ENCODE data around the gene CFAP300.

CFAP300 gene

DNA sequence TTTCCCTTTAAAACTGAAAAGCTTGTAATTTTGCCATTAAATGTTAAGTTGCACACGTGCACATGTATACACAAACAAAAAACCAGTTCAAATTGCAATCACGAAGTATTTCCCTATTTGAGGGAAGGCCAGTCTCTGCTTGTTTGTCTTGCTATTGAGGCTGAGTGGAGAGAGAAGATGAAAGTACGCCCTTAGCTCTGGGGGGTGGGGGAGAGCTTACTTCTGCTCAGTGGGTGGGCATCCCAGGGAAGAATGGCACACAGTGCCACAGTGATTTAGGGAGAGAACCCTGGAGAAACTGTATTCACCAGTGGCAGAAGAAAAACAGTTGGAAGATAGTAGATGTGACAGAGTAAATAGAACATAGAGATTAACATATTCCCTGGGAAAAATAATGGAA is 71.7 kb downstream of the CFAP300 start:
- no peaks in the 10 kb centered on the region for H3K4me1 ChIP-seq (ENCODE audit: low read length)

DNA sequence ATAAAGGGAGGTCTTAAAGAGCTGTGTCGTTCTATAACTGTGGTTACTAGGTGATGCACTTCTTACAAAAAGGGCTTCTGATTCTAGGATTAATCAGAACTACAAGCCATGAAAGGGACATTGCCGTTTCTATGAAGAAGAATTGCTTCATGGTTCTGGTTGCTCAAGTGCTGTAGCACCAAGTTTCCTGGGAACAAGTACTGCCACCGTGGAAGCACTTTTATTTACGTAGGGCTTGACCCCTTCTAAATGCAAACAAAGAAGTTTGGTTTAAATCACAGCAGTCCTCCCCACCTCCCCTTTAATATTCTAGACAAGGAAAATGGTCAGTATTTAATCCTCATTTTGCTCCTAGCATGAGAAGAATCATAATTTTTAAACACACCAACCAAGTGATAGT is 72.8 kb downstream of the CFAP300 start:
- H2AFZ ChIP-seq (ENCODE audit: low read depth, low read length): no peak overlapping the region
- no peaks in the 10 kb centered on the region for H3K36me3 ChIP-seq (replicated peaks; ENCODE audit: low read depth, low read length)
- TF ChIP-seq EZH2phosphoT487 (IDR thresholded peaks at IDR 0.05; ENCODE audit: low read depth): no peak
- TF ChIP-seq, protein P1, sequence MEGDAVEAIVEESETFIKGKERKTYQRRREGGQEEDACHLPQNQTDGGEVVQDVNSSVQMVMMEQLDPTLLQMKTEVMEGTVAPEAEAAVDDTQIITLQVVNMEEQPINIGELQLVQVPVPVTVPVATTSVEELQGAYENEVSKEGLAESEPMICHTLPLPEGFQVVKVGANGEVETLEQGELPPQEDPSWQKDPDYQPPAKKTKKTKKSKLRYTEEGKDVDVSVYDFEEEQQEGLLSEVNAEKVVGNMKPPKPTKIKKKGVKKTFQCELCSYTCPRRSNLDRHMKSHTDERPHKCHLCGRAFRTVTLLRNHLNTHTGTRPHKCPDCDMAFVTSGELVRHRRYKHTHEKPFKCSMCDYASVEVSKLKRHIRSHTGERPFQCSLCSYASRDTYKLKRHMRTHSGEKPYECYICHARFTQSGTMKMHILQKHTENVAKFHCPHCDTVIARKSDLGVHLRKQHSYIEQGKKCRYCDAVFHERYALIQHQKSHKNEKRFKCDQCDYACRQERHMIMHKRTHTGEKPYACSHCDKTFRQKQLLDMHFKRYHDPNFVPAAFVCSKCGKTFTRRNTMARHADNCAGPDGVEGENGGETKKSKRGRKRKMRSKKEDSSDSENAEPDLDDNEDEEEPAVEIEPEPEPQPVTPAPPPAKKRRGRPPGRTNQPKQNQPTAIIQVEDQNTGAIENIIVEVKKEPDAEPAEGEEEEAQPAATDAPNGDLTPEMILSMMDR (IDR thresholded peaks at IDR 0.05; ENCODE audit: low read depth, low read length): no peak
- no peak overlapping the region for H3K4me3 ChIP-seq (ENCODE audit: low read length)
- H3K9ac ChIP-seq (ENCODE audit: low read length): no peak overlapping the region
- H3K4me1 ChIP-seq (ENCODE audit: low read length): no peaks in the 10 kb centered on the region
- H4K20me1 ChIP-seq (ENCODE audit: insufficient read depth, low read length): no peaks in the 10 kb centered on the region
- H3K9me3 ChIP-seq (ENCODE audit: insufficient read depth, low read length): no peaks in the 10 kb centered on the region
- H3K79me2 ChIP-seq (ENCODE audit: low read length): no peaks in the 10 kb centered on the region
- no peaks in the 10 kb centered on the region for H3K27me3 ChIP-seq (ENCODE audit: low read depth, low read length)
- H3K27ac ChIP-seq (ENCODE audit: low read length): no peak overlapping the region
- H3K4me2 ChIP-seq (ENCODE audit: low read length): no peak overlapping the region

More for the DNA sequence above, 71.7 kb downstream of the CFAP300 start:
- H3K9me3 ChIP-seq (ENCODE audit: insufficient read depth, low read length): no peaks in the 10 kb centered on the region
- no peaks in the 10 kb centered on the region for H3K36me3 ChIP-seq (replicated peaks; ENCODE audit: low read depth, low read length)
- no peaks in the 10 kb centered on the region for H3K27me3 ChIP-seq (ENCODE audit: low read depth, low read length)
- H3K27ac ChIP-seq (ENCODE audit: low read length): no peak overlapping the region
- TF ChIP-seq EZH2phosphoT487 (IDR thresholded peaks at IDR 0.05; ENCODE audit: low read depth): no peak
- TF ChIP-seq, protein P1 (IDR thresholded peaks at IDR 0.05; ENCODE audit: low read depth, low read length): no peak
- H3K9ac ChIP-seq (ENCODE audit: low read length): no peak overlapping the region
- H3K79me2 ChIP-seq (ENCODE audit: low read length): no peaks in the 10 kb centered on the region
- H4K20me1 ChIP-seq (ENCODE audit: insufficient read depth, low read length): no peaks in the 10 kb centered on the region
- no peak overlapping the region for H3K4me2 ChIP-seq (ENCODE audit: low read length)
- no peak overlapping the region for H2AFZ ChIP-seq (ENCODE audit: low read depth, low read length)
- H3K4me3 ChIP-seq (ENCODE audit: low read length): no peak overlapping the region

DNA sequence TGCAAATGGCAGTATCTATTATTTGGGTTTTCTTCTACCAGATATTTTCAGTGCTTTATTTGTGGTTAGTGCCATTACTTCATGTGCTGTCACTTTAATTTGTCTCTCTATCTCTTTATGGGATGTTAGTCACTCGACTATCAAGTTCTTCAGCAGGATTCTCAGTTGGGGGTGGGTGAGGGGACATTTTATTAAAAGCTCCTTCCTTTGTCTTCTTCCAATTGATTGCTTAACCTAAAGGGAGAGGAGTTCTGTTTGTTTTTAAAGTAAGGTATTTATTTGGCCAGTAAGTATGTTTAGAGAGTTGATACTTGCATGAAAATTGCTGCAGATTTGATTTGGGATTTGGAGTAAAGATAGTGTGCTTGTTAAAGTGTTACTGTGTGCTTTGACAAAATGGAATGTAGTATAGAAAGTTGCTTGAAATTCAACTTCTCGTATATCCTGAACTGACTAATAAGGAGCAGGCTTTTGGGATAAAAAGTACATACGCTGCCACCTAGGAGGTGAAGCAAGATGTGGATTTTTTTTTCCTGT is 73.3 kb downstream of the CFAP300 start:
- Histone ChIP-seq H3K4me2 (ENCODE audit: low read length) (no peak overlapping the region), H3K27me3 (ENCODE audit: low read depth, low read length) (no peaks in the 10 kb centered on the region), H3K9me3 (ENCODE audit: insufficient read depth, low read length) (no peaks in the 10 kb centered on the region), H2AFZ (ENCODE audit: low read depth, low read length) (no peak overlapping the region), H3K9ac (ENCODE audit: low read length) (no peak overlapping the region), H3K4me3 (ENCODE audit: low read length) (no peak overlapping the region), H3K4me1 (ENCODE audit: low read length) (no peaks in the 10 kb centered on the region), H3K36me3 (replicated peaks; ENCODE audit: low read depth, low read length) (no peaks in the 10 kb centered on the region), H4K20me1 (ENCODE audit: insufficient read depth, low read length) (no peaks in the 10 kb centered on the region), H3K79me2 (ENCODE audit: low read length) (no peaks in the 10 kb centered on the region), H3K27ac (ENCODE audit: low read length) (no peak overlapping the region)
- TF ChIP-seq, protein P1 (IDR thresholded peaks at IDR 0.05; ENCODE audit: low read depth, low read length): no peak
- no peak for TF ChIP-seq EZH2phosphoT487 (IDR thresholded peaks at IDR 0.05; ENCODE audit: low read depth)

DNA sequence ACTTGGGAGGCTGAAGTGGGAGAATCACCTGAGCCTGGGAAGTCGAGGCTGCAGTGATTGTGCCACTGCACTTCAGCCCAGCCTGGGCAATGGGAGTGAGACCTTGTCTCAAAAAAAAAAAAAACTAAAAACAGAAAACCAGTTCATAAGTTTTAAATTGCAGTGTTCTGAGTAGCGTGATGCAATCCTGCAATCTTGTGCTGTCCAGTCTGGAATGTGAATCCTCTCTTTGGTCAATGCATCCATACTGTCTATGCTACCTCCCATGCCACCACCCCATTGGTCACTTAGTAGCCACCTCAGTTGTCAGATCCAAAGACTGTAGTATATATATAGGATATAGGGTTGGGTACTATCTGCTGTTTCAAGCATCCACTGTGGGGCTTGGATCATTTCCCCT is 74.1 kb downstream of the CFAP300 start:
- H3K79me2 ChIP-seq (ENCODE audit: low read length): no peaks in the 10 kb centered on the region
- no peaks in the 10 kb centered on the region for H3K9me3 ChIP-seq (ENCODE audit: insufficient read depth, low read length)
- no peak overlapping the region for H3K4me3 ChIP-seq (ENCODE audit: low read length)
- no peaks in the 10 kb centered on the region for H3K27me3 ChIP-seq (ENCODE audit: low read depth, low read length)
- H3K27ac ChIP-seq (ENCODE audit: low read length): no peak overlapping the region
- H3K9ac ChIP-seq (ENCODE audit: low read length): no peak overlapping the region
- no peak overlapping the region for H2AFZ ChIP-seq (ENCODE audit: low read depth, low read length)
- no peak for TF ChIP-seq EZH2phosphoT487 (IDR thresholded peaks at IDR 0.05; ENCODE audit: low read depth)
- TF ChIP-seq, protein P1 (IDR thresholded peaks at IDR 0.05; ENCODE audit: low read depth, low read length): no peak
- H3K4me1 ChIP-seq (ENCODE audit: low read length): no peaks in the 10 kb centered on the region
- H3K4me2 ChIP-seq (ENCODE audit: low read length): no peak overlapping the region
- no peaks in the 10 kb centered on the region for H4K20me1 ChIP-seq (ENCODE audit: insufficient read depth, low read length)
- no peaks in the 10 kb centered on the region for H3K36me3 ChIP-seq (replicated peaks; ENCODE audit: low read depth, low read length)
